ENCODE data around the gene MTCH1.

MTCH1 gene

DNA sequence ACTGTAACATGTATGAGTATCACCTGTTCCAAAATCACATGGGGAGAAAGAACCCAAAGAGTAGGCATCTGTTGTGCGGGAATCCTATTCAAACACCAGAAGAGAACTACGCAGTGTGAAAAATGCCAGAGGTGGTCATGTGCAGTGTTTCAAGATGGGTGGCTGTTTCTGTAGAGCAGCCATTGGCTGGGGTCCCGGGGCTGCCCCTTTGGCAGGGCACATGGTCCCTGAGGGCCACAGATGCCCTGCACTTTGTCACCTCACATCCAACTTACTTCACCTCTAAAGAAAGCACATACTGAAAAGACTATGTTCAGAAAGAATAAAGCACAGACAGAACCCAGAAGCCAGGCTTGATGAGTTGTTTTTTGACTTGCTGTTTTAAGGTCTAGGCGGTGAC lies 12.3 kb downstream of the MTCH1 start:
- no peak overlapping the region for H3K4me3 ChIP-seq (ENCODE audit: low read depth, low read length)
- DNase-seq (ENCODE audit: low read depth): no peak

DNA sequence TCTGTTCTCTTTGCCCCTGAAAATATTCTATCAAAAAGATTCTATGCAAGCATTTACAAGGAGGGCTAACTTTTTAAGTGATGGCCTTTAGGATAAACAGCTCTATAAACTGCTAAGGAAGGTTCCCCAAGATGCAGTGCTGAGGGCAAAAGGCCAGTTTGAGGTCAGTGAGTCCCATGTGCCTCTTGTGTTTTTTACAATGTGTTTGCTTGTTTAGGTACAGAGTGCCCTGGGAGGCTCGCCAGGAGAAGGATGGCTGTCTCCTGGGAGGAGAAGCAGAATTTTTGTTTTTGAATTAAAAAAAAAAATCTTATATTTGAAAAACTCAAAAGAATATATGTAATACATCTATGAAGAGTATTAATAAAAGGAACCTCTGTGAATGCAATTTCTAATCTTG lies 12.8 kb downstream of the MTCH1 start:
- no peak overlapping the region for H3K4me3 ChIP-seq (ENCODE audit: low read depth, low read length)
- DNase-seq (ENCODE audit: low read depth): no peak

DNA sequence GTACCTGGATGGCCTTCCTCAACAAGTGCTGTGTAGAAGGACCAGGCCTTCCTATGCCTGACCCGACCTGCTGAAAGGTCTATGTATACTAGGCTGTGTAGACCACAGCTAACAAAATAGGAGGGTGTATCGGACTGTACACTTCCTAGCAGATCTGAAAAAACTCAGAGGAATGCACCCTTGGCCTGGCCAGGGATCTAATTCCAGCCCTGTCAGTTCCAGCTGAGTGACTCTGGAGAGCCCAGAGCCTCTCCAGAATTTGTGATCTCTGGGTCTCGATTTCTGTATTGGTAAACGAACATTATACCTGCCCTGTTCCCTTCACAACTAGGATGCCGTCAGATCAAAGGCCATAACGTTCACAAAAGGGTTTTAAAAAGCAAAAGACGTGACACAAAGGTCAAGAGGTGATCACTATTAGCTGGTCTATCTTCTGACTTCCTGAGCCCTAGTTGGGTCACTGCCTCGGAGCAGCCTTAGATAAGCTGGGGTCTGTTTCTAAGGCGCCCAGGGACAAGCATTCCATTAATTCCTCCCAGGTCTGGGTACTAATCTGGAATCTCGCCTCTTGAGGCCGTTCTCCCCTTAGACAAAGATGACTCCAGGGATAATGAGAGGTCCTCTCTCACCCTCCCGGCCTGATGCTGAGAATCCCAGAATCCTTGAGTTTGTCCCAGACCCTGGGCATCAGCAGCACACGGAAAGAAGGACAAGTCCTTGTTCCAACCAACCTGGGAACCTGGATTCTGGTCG lies 13.9 kb downstream of the MTCH1 start:
- DNase-seq (ENCODE audit: low read depth): no peak
- H3K4me3 ChIP-seq (ENCODE audit: low read depth, low read length): no peak overlapping the region

DNA sequence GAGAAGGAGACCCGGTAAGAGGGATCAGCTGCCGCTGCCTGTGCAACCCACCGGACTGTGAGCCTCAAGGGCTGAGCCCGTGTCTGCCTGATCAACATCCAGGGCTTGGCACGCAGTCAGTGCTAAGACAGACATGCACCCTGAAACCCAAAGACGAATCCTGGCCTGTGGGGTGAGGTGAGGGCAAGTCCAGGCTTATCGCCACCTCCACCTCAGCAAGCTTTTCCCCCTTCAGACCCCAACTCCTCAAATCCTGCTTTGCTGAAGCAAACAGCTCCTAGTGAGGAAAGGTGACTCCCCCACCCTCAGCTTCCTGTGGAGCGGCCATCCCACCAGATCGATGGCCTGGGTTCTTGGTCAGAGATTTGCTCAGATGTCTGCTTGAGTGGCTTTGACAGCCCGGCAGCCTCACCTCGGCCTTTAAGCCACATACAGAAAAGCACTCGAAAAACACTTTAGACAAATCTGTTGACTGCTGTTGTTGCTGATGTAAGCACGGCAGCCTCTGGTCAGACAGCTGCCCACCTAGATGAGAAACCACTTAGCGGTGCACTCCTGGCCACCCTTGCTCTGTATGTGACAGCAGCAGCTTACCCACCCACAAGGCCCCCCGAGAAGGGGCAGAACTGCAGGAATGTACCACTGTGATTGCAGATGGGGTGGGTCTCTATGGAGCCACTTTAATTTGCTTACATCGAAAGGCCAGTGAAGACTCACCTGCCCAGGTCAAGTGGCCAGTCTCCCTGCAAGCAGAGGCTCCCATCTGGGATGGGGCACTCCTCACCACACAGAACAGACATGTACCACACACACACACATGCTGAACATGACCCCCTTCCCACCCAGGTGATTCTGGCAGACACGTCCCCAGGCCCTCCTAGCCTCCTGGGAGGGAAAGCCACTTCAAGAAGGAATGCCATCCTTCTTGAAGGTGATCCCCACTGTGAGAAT lies 14.8 kb downstream of the MTCH1 start:
- DNase-seq (ENCODE audit: low read depth): no peak
- H3K4me3 ChIP-seq (ENCODE audit: low read depth, low read length): no peak overlapping the region

DNA sequence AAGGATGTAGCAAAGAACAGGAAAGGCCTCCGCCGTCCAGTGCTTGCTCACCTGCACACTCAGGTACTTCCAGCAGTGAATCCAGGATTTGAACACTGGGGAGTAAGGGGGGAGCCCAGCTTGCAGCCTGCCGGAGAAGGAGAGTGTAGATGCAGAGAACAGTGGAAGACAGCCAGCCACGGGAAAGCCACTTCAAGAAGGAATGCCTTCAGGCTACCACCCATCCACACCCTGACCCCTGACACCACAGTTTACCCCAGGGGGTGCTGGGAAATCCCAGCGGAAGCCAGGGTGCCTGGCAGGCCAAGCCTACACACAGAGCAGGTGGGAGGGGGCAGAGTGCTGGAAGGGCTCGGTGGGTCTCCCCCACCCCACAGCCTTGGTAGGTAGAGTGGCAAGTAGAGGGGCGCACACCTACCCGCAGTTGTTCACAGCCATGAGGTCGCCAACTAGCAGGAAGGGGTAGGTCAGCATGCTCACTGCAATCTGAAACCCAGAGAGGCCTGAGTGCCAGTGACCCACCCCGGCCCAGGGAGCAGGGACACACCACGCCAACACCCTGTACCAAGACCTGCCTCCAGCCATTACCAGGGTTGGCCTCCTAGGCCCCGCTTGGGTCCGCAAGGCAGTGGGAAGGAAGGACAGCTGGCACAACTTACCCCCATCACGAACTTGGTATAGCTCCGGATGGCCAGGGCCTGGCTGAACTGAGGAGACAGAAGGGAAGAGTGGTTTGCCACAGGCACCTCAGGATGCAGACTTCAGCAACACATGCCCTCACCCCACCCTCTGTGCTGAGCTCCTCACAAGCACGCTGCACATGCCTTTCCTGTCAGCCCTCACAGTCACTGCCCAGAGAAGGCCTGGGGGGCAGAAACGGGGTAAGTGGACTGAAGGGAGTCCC lies 15.8 kb downstream of the MTCH1 start:
- DNase-seq (ENCODE audit: low read depth): no peak

DNA sequence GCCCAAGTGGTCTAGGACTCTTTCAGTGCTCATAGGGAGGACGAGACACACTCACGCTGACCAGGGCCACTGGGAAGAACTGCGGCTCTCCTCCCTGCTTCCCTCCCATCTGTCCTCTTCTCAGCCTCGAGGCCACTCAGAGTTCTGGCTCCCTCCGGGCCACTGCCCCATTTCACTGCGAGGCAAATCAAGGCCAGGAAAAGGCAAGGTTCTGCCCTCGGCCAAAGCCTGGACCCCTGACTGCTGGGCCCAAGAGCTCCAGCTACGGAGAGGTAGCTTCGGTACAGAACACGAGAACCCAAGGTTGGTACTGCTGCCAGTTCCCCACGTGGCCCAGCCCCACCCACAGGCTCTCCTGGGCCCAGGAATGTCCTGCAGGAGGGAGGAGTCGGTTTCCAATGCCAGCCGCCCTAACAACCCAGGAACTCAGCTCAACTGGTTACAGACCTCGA lies 16.7 kb downstream of the MTCH1 start:
- no peak overlapping the region for H3K4me3 ChIP-seq (ENCODE audit: low read depth, low read length)
- no peak for DNase-seq (ENCODE audit: low read depth)

More for the DNA sequence above, 15.8 kb downstream of the MTCH1 start:
- no peak overlapping the region for H3K4me3 ChIP-seq (ENCODE audit: low read depth, low read length)

DNA sequence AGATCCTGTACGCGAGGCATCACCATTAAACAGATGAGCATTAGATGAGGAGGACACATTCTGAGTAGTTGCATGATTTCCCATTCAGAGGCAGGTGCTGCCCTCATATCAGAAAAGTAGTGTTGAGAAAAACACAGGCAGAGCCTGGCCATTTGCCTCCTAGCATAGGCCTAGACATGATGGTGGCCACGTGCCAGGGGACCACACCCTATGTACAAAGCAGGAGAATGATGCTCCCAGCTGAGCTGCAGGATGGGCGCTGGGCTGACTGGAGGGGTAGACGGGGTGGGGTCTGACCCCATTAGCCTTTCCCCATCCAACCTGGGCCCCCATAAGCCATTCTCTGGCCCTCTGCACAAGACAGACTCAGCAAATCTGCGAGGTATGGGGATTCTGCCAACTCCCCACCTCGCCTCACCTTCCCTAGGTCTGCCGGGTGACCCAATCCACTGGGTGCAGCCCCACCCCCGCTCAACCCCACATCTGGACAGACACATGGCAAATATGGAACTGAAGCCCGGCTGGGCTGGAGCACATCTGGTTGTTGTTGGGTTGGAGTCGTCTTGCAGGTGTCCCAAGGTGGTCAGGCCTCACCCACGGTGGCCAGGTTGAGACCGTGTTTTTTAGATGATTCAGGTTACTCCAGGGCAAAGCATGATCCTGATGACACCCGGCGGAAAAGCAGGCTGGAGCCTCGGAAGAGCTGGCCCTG lies 17.6 kb downstream of the MTCH1 start:
- H3K4me3 ChIP-seq (ENCODE audit: low read depth, low read length): no peak overlapping the region
- no peak for DNase-seq (ENCODE audit: low read depth)

DNA sequence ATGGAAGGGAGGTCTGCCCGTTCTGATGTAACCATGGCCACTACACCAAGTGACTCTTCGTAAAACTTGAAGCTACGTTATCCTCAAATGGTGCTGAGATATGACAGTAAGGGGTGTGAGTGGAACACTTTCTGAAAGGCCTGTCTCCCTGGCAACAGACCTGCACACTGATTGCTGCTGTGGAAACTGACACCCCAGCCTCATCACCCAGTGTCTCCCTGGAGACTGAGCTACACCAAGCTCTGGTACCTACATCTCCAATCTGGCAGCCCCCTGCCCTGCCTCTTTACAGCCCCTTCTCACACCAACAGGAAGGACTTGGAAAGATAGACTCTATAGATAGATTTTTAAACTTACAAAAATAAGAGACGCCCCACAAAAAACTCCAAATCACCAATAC lies 18.2 kb downstream of the MTCH1 start:
- no peak overlapping the region for H3K4me3 ChIP-seq (ENCODE audit: low read depth, low read length)
- no peak for DNase-seq (ENCODE audit: low read depth)

DNA sequence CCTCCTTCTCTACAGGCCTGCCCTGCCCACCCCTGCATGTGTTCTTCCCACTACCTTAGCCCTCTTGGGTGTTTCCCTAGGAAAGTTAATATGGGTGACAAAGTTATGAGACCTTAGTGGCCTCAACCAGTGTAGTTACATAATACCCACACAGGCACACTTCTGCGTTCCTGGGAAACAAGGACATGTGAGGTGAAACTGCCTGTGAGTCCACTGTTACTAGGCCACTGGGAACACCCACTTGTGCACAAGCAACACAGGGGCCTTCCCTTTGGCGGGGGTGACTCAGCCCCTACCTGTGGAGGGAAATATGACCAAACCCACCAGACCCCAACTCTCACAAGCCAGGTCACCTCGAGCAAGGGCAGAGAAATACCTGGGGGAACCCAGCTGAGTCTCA lies 18.7 kb downstream of the MTCH1 start:
- H3K4me3 ChIP-seq (ENCODE audit: low read depth, low read length): no peak overlapping the region
- DNase-seq (ENCODE audit: low read depth): no peak

DNA sequence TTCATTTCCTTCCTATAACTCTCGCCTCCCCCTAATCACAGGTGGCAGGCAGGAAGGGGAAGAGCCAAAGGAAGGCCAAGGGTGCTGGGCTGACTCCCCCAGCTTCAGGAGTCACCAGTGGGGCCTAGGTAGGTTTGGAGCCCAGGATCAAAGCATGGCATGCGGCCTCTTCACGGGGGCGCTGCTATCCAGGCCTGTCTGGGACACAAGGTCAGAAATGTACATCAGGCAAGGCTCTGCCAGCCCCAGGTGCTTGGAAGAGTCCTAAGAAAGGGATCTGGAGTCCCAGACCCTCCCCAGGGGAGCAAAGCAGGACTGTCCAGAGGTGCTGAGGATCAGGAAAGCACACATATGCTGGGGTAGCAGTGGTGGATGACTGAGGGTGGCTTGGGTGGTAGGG lies 21.1 kb downstream of the MTCH1 start:
- DNase-seq (ENCODE audit: low read depth): no peak
- no peak overlapping the region for H3K4me3 ChIP-seq (ENCODE audit: low read depth, low read length)

DNA sequence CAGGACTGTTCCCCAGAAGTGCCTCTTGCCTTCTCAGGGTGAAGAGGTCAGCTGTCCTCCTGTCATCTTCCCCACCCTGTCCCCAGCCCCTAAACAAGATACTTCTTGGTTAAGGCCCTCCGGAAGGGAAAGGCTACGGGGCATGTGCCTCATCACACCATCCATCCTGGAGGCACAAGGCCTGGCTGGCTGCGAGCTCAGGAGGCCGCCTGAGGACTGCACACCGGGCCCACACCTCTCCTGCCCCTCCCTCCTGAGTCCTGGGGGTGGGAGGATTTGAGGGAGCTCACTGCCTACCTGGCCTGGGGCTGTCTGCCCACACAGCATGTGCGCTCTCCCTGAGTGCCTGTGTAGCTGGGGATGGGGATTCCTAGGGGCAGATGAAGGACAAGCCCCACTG lies 21.6 kb downstream of the MTCH1 start:
- no peak for DNase-seq (ENCODE audit: low read depth)
- no peak overlapping the region for H3K4me3 ChIP-seq (ENCODE audit: low read depth, low read length)

DNA sequence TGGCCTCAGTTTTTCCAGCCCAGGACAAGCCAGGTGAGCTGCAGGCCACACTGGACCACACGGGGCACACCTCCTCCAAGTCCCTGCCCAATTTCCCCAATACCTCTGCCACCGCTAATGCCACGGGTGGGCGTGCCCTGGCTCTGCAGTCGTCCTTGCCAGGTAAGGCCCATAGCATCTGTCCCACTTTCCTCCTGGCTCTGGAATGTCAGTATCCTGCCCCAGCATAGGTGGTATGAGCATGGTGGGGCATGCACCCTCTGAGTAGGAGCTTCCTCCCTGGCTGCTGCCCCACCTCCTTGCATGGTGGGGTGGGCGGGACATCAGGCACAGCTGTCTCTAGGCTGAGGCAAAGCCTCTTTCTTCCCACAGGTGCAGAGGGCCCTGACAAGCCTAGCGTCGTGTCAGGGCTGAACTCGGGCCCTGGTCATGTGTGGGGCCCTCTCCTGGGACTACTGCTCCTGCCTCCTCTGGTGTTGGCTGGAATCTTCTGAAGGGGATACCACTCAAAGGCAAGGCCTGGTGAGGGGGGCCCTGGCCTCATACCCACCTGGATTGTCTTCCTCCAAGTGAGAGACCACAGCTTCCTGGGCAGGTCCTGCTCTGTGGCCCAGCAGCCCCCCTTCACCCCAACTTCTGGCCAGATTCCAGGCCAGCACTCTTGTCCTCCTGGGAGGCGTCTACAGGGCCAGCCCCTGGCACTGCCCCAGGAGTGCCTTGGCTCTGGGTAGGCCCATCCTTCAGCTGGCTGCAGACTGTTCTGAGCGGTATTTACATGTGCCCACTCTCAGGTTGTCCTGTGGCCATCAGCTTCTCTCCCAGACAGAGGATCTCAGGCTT lies 22.3 kb downstream of the MTCH1 start:
- no peak for DNase-seq (ENCODE audit: low read depth)
- no peak overlapping the region for H3K4me3 ChIP-seq (ENCODE audit: low read depth, low read length)

DNA sequence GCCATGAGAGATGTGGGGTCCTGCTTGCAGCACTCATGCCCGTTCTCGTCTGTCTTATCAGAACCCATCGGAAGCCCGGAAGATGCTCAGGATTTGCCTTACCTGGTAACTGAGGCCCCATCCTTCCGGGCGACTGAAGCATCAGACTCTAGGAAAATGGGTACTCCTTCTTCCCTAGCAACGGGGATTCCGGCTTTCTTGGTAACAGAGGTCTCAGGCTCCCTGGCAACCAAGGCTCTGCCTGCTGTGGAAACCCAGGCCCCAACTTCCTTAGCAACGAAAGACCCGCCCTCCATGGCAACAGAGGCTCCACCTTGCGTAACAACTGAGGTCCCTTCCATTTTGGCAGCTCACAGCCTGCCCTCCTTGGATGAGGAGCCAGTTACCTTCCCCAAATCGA lies 23.1 kb downstream of the MTCH1 start:
- no peak overlapping the region for H3K4me3 ChIP-seq (ENCODE audit: low read depth, low read length)
- DNase-seq (ENCODE audit: low read depth): no peak

DNA sequence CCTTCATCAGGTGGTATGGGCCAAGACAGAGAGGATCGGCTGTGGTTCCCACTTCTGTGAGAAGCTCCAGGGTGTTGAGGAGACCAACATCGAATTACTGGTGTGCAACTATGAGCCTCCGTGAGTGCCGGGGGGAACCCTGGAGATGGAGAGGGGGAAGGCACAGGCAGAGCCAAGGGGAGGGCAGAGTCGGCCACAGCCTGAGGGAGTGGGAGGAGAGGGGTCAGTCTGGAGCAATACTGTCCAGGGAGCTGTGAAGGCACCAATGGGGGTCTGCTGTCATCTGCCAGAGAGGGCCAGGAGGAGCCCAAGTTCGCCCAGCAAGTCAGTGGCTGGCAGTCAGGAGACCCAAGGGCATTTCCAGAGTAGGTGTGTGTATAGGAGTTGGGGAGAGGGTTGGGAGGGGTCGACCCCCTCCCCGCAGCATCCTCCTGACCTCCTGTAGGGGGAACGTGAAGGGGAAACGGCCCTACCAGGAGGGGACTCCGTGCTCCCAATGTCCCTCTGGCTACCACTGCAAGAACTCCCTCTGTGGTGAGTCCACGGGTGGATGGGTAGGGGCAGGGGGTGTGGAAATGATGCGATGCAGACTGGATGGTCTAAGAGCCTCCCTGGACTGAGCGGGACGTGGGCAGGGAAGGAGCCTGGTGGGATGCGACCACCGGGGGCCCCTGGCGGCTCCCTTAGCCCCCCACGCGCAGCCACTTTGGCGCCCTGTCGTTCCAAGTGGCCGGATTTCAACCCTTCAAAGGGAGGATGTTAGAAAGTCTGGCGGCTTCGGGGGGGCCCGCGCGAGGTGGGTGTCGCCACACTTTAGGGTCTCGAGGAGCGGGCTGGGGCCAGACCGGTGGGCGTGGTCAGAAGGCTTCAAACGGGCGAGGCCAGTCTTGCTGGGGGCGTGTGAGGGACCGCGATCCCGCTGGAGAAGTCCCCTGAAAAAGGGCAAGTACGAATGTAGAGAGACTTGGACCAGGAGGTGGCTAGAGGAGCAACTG lies 24.3 kb downstream of the MTCH1 start:
- H3K4me3 ChIP-seq (ENCODE audit: low read depth, low read length): no peak overlapping the region
- no peak for DNase-seq (ENCODE audit: low read depth)

DNA sequence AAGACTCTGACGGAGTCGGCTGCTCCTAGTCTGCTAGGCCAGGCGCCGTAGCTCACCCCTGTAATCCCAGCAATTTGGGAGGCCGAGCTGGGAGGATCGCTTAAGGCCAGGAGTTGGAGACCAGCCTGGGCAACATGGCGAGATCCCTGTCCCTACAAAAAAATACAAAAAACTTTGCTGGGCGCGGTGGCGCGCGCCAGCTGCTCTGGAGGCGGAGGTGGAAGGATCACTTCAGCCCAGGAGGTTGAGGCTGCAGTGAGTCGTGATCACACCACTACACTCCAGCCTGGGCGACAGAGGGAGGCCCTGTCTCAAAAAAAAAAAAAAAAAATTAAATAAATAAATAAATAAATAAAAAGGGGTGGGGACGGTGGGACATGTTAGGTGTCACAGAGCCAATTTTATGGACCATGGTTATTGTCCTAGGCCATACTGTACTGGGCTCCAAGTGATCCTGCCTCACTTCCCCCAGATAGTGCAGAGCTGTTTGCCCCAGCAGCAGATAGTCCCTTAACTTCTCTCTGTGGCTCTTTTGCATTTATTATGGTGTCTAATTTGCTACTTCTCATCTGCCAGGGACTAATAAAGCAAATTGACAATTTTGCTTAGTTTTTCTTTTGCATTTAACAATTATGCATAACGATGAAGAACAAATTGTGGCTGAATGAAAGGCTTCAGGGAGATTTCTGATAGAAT lies 26.3 kb downstream of the MTCH1 start:
- no peak for DNase-seq (ENCODE audit: low read depth)
- no peak overlapping the region for H3K4me3 ChIP-seq (ENCODE audit: low read depth, low read length)

DNA sequence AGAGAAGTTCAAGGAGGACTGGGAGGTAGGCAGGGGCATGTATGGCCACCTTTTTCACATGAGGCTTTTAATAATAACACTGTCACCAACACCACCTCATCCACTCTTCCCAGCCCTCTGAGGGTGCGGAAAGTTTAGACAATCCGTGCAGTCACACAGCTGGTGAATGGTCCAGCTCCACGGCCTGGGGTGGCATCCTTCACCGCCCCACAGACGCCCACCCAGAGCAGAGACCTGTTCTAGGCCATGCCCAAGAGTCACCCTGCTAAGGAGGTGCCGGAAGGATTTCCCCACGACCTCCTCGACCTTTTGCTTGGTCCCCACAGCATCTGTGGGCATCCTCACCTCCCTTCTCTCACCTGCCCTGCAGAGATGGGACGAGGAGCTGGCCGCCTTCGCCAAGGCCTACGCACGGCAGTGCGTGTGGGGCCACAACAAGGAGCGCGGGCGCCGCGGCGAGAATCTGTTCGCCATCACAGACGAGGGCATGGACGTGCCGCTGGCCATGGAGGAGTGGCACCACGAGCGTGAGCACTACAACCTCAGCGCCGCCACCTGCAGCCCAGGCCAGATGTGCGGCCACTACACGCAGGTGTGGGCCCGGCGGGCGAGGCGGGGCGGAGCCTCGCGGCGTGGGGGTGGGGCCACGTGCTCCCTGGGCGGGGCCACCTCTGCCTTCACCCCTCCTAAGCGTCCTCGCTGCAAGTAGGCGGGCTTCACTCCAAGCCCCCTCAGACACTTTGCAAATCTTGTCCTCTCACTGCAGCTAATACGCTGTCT lies 27.0 kb downstream of the MTCH1 start:
- H3K4me3 ChIP-seq (ENCODE audit: low read depth, low read length): no peak overlapping the region
- DNase-seq (ENCODE audit: low read depth): no peak

Measured in skeletal muscle cell (primary cell).